Duodenal mucosa (tissue), 2 donors: ENCODE measurements around the gene MED23.

Experiments
- H3K27ac ChIP-seq: one replicate; pipeline ENCODE4 v1.7.0; 2013; ENCODE audit warnings: low read depth, low read length
- H3K27me3 ChIP-seq, 2 donors: one replicate each; pipeline ENCODE4 v1.7.0; 2013; ENCODE audit warnings: low read length in 2 of 2, control low read depth in 1 of 2; ENCODE audit not compliant: insufficient read depth in 2 of 2, control insufficient read depth in 1 of 2
- H3K36me3 ChIP-seq, 2 donors: one replicate each; pipeline ENCODE4 v1.7.0; 2013; ENCODE audit warnings: low read length in 2 of 2, control low read depth in 1 of 2; ENCODE audit not compliant: insufficient read depth in 2 of 2, control insufficient read depth in 1 of 2
- H3K4me1 ChIP-seq, 2 donors: one replicate each; pipeline ENCODE4 v1.7.0; 2013; ENCODE audit warnings: low read length in 2 of 2, control low read depth in 1 of 2; ENCODE audit not compliant: insufficient read depth in 2 of 2, control insufficient read depth in 1 of 2
- H3K4me3 ChIP-seq, 2 donors: one replicate each; pipeline ENCODE4 v1.7.0; 2013; ENCODE audit warnings: low read length in 2 of 2, low read depth in 1 of 2
- H3K9ac ChIP-seq, 2 donors: one replicate each; pipeline ENCODE4 v1.7.0; 2013; ENCODE audit warnings: low read length in 2 of 2, low read depth in 1 of 2
- H3K9me3 ChIP-seq, 2 donors: one replicate each; pipeline ENCODE4 v1.7.0; 2013; ENCODE audit warnings: low read length in 2 of 2, control low read depth in 1 of 2; ENCODE audit not compliant: control insufficient read depth in 1 of 2

MED23 gene, protein sequence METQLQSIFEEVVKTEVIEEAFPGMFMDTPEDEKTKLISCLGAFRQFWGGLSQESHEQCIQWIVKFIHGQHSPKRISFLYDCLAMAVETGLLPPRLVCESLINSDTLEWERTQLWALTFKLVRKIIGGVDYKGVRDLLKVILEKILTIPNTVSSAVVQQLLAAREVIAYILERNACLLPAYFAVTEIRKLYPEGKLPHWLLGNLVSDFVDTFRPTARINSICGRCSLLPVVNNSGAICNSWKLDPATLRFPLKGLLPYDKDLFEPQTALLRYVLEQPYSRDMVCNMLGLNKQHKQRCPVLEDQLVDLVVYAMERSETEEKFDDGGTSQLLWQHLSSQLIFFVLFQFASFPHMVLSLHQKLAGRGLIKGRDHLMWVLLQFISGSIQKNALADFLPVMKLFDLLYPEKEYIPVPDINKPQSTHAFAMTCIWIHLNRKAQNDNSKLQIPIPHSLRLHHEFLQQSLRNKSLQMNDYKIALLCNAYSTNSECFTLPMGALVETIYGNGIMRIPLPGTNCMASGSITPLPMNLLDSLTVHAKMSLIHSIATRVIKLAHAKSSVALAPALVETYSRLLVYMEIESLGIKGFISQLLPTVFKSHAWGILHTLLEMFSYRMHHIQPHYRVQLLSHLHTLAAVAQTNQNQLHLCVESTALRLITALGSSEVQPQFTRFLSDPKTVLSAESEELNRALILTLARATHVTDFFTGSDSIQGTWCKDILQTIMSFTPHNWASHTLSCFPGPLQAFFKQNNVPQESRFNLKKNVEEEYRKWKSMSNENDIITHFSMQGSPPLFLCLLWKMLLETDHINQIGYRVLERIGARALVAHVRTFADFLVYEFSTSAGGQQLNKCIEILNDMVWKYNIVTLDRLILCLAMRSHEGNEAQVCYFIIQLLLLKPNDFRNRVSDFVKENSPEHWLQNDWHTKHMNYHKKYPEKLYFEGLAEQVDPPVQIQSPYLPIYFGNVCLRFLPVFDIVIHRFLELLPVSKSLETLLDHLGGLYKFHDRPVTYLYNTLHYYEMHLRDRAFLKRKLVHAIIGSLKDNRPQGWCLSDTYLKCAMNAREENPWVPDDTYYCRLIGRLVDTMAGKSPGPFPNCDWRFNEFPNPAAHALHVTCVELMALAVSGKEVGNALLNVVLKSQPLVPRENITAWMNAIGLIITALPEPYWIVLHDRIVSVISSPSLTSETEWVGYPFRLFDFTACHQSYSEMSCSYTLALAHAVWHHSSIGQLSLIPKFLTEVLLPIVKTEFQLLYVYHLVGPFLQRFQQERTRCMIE (N-terminal part only)

DNA sequence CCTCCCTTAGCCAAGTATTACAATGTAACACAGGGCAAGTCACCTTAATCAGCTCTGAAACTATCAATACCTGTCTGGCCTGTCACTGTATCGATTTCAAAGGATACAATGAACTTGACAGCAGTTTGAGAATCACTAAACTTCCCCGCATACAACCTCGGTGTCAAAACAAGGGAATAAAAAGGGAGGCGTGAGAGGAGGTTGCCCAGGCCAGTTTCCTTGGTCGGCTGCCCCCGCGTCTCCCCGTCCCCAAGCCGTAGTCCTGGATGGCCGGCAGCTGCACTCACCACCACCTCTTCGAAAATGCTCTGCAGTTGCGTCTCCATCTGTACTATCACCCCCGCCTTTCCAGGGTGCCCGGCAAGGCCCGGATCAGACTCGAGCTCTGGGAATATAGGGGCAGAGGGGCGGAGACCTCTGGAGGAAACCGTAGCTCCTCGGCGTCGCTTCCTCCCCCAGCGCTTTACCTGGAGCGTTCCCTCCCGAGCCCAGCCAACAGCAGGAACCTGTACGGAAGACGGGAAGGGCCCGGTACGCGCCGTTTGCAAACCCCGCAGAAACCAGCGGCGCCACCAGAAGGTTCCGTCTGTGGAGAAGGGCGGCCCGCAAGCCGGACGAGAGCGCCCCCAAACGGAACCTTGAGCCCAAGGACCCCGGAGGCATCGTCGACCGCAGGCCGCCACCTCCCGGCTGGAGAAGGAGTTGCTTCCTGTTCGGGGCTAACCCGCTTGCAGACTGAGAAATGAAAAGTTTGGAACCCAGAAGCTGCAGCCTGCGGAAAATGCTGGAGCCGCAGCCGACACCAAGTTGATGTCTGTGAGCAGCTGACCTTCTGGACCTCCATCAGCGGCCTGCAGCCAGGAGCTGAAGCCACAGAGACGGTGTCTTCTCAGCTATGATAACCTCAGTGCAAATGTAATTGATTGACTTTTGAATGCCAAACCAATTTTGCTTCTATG is at the start of gene MED23:
Gene MED23 (minus strand): TSS at position 519 of the 959 bp plus-strand sequence. CDS start 193 bp downstream, at position 326.
- peaks cover 17 to 21% of the 10 kb centered on the region in 2 donors for H3K4me1 ChIP-seq
- H3K27ac ChIP-seq, result peak within 1 kb of the TSS; percentile 71
- peaks cover 10 to 22% of the 10 kb centered on the region in 2 donors for H3K36me3 ChIP-seq
- no peaks in the 10 kb centered on the region for H3K9me3 ChIP-seq
- H3K27me3 ChIP-seq, result no peaks in the 10 kb centered on the region
- peak within 1 kb of the TSS; percentile 96 to 97 for H3K4me3 ChIP-seq
- H3K9ac ChIP-seq, result peak within 1 kb of the TSS; percentile 86 to 91

DNA sequence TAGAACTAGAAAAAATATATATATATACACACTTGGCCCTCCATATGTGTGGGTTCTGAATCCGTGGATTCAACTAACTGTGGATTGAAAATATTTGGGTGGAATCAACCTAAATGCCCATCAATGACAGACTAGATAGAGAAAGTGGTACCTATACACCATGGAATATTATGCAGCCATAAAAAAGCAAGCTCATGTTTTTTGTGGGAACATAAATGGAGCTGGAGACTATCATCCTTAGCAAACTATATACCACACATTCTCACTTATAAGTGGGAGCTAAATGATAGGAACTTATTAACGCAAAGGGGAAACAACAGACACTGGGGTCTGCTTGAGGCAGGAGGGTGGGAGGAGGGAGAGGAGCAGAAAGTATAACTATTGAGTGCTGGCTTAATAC is 45.1 kb upstream of the MED23 start:
- no peak overlapping the region for H3K27ac ChIP-seq
- no peaks in the 10 kb centered on the region for H3K9me3 ChIP-seq
- H3K27me3 ChIP-seq, result no peaks in the 10 kb centered on the region
- no peak overlapping the region for H3K4me3 ChIP-seq
- no peak overlapping the region for H3K9ac ChIP-seq
- no peaks in the 10 kb centered on the region for H3K36me3 ChIP-seq
- H3K4me1 ChIP-seq, result no peaks in the 10 kb centered on the region

DNA sequence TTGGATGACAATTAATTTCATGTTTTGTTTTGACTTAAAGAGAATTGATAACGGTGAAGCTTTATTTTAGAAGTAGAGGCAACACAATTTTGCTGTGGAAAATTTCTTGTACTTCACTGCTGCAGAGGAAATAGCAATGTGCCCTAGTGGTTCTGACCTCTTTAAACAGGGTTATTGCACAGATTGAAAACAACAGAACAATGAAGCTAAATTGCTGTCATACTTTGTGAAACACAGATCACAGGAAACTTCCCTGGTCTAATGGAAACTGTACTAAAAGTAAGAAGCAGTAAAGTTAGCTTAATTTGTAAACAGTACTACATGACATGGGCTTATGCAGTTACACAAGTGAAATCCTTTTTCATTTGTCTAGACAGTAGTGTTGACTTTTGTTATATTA is 41.8 kb upstream of the MED23 start:
- Histone ChIP-seq H3K4me1 (no peaks in the 10 kb centered on the region), H3K9me3 (no peaks in the 10 kb centered on the region), H3K27me3 (no peaks in the 10 kb centered on the region), H3K27ac (no peak overlapping the region), H3K4me3 (no peak overlapping the region), H3K9ac (no peak overlapping the region), H3K36me3 (no peaks in the 10 kb centered on the region)

DNA sequence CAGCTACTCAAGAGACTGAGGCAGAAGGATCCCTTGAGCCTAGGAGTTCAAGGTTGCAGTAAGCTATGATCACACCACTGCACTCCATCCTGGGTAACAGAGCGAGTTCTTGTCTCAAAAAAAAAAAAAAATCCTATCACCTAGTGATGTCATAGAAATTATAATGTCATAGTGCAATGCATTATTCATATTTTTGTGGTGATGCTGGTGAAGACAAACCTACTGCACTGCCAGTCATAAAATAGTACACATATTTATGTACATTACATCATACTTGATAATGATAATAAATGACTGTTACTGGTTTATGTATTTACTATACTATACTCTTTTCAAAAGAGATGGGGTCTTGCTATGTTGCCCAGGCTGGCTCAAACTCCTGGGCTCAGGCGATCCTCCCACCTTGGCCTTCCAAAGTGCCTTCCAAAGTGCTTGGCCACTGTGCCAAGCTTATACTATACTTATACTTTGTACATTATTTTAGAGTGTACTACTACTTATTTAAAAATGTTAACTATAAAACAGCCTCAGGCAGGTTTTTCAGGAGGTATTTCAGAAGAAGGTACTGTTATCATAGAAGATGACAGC is 35.6 kb upstream of the MED23 start:
- no peak overlapping the region for H3K27ac ChIP-seq
- no peaks in the 10 kb centered on the region for H3K9me3 ChIP-seq
- no peak overlapping the region for H3K4me3 ChIP-seq
- H3K4me1 ChIP-seq, result no peaks in the 10 kb centered on the region
- H3K9ac ChIP-seq, result no peak overlapping the region
- H3K36me3 ChIP-seq, result no peaks in the 10 kb centered on the region
- H3K27me3 ChIP-seq, result no peaks in the 10 kb centered on the region

DNA sequence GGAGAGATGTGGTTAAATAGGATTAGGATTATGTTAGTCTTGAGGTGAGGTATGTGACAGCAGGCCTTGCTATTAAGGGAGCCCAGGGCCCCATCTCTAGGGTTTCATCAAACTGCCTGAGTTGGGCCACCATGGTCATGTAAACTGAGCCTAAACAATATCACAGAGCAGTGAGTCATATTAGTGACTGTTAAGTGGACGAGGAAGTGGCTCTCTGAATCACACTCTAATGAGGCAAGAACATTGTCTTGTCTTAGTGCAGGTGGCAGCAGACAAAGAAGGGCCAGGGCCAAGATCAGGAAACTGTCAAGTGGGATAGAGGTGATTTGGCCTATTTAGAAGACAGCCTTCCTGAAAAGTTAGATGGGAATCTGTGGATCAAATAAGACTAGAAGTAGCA is 32.2 kb upstream of the MED23 start:
- Histone ChIP-seq H3K36me3 (no peaks in the 10 kb centered on the region), H3K9ac (no peak overlapping the region), H3K27me3 (no peaks in the 10 kb centered on the region), H3K27ac (no peak overlapping the region), H3K4me3 (no peak overlapping the region), H3K4me1 (no peaks in the 10 kb centered on the region), H3K9me3 (no peaks in the 10 kb centered on the region)

DNA sequence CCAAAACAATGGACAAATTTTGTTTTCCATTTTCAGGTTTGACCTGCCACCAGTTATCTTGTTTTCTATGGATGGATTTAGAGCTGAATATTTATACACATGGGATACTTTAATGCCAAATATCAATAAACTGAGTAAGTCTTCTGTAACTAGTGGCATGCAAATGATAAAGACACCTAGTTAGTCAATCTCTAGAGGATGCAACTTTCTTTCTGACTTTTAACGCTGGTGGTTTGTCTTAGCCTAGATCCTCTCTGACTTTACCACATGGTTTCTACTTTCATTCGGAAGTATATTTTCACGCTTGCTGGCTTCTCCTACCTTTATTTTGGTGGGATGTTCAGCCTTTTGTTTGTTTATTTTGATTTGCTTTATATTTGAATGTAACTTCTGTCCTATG is 30.2 kb upstream of the MED23 start:
- Histone ChIP-seq H3K9me3 (no peaks in the 10 kb centered on the region), H3K27me3 (no peaks in the 10 kb centered on the region), H3K27ac (no peak overlapping the region), H3K36me3 (no peaks in the 10 kb centered on the region), H3K4me1 (no peaks in the 10 kb centered on the region), H3K4me3 (no peak overlapping the region), H3K9ac (no peak overlapping the region)

DNA sequence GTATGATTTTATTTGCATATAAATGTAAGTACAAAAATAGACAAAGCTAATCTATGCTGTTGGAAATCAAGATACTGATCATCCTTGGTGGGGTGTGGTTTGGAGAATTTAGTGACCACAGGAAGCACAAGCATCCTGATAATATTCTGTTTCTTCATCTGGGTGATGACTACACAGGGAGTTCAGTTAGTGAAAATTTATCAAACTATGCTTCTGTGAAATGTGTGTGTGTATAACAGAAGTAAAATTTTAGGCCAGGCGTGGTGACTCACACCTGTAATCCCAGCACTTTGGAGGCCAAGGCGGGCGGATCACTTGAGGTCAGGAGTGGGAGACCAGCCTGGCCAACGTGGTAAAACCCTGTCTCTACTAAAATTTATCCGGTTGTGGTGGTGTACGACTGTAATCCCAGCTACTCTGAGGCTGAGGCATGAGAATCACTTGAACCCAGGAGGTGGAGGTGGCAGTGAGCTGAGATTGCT is 29.6 kb upstream of the MED23 start:
- no peak overlapping the region for H3K27ac ChIP-seq
- H3K4me3 ChIP-seq, result no peak overlapping the region
- no peak overlapping the region for H3K9ac ChIP-seq
- H3K36me3 ChIP-seq, result no peaks in the 10 kb centered on the region
- H3K27me3 ChIP-seq, result no peaks in the 10 kb centered on the region
- H3K9me3 ChIP-seq, result no peaks in the 10 kb centered on the region
- H3K4me1 ChIP-seq, result peaks cover 0 to 3% of the 10 kb centered on the region in 2 donors

DNA sequence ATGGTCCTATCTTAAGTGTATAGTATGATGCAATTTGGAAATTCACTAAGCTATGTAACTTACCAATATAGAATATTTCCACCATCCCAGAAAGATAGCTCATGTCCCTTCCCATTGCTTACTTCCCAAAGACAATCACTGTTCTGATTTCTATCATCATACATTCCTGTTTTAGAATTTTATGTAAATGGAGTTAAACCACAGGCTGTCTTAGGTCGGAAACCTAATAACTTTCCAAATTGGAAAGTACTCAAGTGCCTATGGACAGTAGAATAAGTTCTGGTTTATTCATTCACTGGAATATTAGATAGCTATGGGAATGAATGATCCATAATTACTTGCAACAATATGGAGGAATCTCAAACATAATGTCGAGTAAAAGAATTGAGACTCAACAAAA is 29.2 kb upstream of the MED23 start:
- Histone ChIP-seq H3K36me3 (no peaks in the 10 kb centered on the region), H3K27me3 (no peaks in the 10 kb centered on the region), H3K4me3 (no peak overlapping the region), H3K9ac (no peak overlapping the region), H3K4me1 (peaks cover under 1 to 5% of the 10 kb centered on the region in 2 donors), H3K9me3 (no peaks in the 10 kb centered on the region), H3K27ac (no peak overlapping the region)

DNA sequence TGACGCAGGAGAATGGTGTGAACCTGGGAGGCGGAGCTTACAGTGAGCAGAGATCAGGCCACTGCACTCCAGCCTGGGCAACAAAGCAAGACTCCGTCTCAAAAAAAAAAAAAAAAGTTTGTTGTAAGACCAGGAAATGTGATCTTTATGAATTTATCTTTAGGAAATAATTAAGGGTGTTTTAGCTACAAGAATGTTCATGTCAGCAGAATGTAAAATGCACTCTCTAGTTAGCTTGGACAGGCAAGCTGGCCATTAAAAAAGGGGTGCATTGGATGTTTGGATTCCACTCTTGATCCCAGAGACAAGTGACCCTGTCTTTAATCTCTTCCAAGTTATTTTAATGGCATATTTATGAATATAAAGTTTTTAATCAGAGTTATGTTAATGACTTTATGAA is 28.6 kb upstream of the MED23 start:
- H3K4me1 ChIP-seq, result peaks cover 6 to 10% of the 10 kb centered on the region in 2 donors
- no peak overlapping the region for H3K27ac ChIP-seq
- H3K4me3 ChIP-seq, result no peak overlapping the region
- no peaks in the 10 kb centered on the region for H3K27me3 ChIP-seq
- no peak overlapping the region for H3K9ac ChIP-seq
- H3K9me3 ChIP-seq, result no peaks in the 10 kb centered on the region
- H3K36me3 ChIP-seq, result no peaks in the 10 kb centered on the region
